Keratinocyte (primary cell): ENCODE measurements around the gene NOS1AP. TPM values are rescaled to one million over a fixed set of nuclear protein-coding genes. Genes with fewer than 3 reads are reported as not detected.

ENCODE experiments used
- DNase-seq: peaks from one replicate; pipeline ENCODE4 v3.0.0-alpha.2; 2011; ENCODE audit warnings: low read depth, missing footprints, low spot score
- FAIRE-seq: peaks from 2 replicates; lab custom pipeline; 2011; peaks lifted over from hg19 to GRCh38; lab: Jason Lieb, UNC
- H2AFZ ChIP-seq: 2 replicates; pipeline ENCODE4 v1.6.0; 2012; ENCODE audit warnings: low read length, control low read depth, inconsistent platforms; ENCODE audit not compliant: control insufficient read depth
- H3K27ac ChIP-seq: 2 replicates; pipeline ENCODE4 v1.5.1; 2011; ENCODE audit warnings: low read length; ENCODE audit not compliant: control insufficient read depth, insufficient read depth
- H3K27me3 ChIP-seq: 3 replicates; pipeline ENCODE4 v1.6.0; 2011; ENCODE audit warnings: low read length; ENCODE audit not compliant: control insufficient read depth, insufficient read depth; ENCODE audit errors: extremely low read depth
- H3K36me3 ChIP-seq, 2 experiments: 2 replicates in 1 of 2; 3 replicates in 1 of 2; pipeline ENCODE4 v1.5.1; 2011; ENCODE audit warnings: low read length in 2 of 2, mild to moderate bottlenecking in 1 of 2; ENCODE audit not compliant: control insufficient read depth in 2 of 2, insufficient read depth in 2 of 2; ENCODE audit errors: extremely low read depth in 1 of 2
- H3K4me1 ChIP-seq: 3 replicates; pipeline ENCODE4 v1.5.1; 2011; ENCODE audit warnings: low read length; ENCODE audit not compliant: control insufficient read depth, insufficient read depth; ENCODE audit errors: extremely low read depth
- H3K4me2 ChIP-seq: 3 replicates; pipeline ENCODE4 v1.6.0; 2011; ENCODE audit warnings: low read depth, low read length; ENCODE audit not compliant: control insufficient read depth, insufficient read depth; ENCODE audit errors: extremely low read depth
- H3K4me3 ChIP-seq, 3 experiments: fragments of 200-600 bp in 1 of 3; sonication (generic) in 1 of 3; 2 replicates in 2 of 3; 3 replicates in 1 of 3; pipeline ENCODE4 v1.5.1; 2011 to 2016; ENCODE audit warnings: low read length in 3 of 3, mild to moderate bottlenecking in 3 of 3, control low read depth in 2 of 3, inconsistent platforms in 1 of 3, low read depth in 1 of 3, mixed read lengths in 1 of 3, mixed run types in 1 of 3, moderate library complexity in 1 of 3; ENCODE audit not compliant: control insufficient read depth in 2 of 3, insufficient read depth in 2 of 3; ENCODE audit errors: extremely low read depth in 1 of 3
- H3K79me2 ChIP-seq: 2 replicates; pipeline ENCODE4 v1.6.0; 2012; ENCODE audit warnings: low read length; ENCODE audit not compliant: control insufficient read depth, insufficient read depth
- H3K9ac ChIP-seq: 3 replicates; pipeline ENCODE4 v1.6.0; 2011; ENCODE audit warnings: low read length; ENCODE audit not compliant: control insufficient read depth, insufficient read depth; ENCODE audit errors: extremely low read depth
- H3K9me1 ChIP-seq: 3 replicates; pipeline ENCODE4 v1.6.0; 2011; ENCODE audit warnings: low read length; ENCODE audit not compliant: control insufficient read depth, insufficient read depth; ENCODE audit errors: extremely low read depth
- H3K9me3 ChIP-seq: 2 replicates; pipeline ENCODE4 v1.5.1; 2012; ENCODE audit warnings: low read depth, low read length; ENCODE audit not compliant: control insufficient read depth
- H4K20me1 ChIP-seq: 3 replicates; pipeline ENCODE4 v1.6.0; 2011; ENCODE audit warnings: low read length; ENCODE audit not compliant: control insufficient read depth, insufficient read depth; ENCODE audit errors: extremely low read depth
- EZH2 ChIP-seq: IDR thresholded peaks from one replicate; pipeline ENCODE4 v1.6.1; 2012; ENCODE audit warnings: inconsistent platforms, mild to moderate bottlenecking, low read length, moderate library complexity
- dilution Hi-C: fragments of 300-500 bp; cut with MboI; formaldehyde crosslinking; loops from one replicate; pipeline ENCODE4 v1.7.0; 2020; ENCODE audit warnings: low sequenced_read_pairs; ENCODE audit not compliant: extremely low pct_ligation_motif_present
- polyA plus RNA-seq, 5 experiments: library from polyadenylated mRNA; depleted of rRNA in 3 of 5; stranded (reverse) in 3 of 5; stranded (forward) in 1 of 5; unstranded in 1 of 5; fragments of >200 nt; gene quantifications; 1 replicate in 1 of 5; 2 replicates in 3 of 5; 3 replicates in 1 of 5; pipeline versions ENCODE4 v1.2.1 to v1.2.3, GENCODE V29; 2011 to 2012; ENCODE audit warnings: missing spikeins in 2 of 5, low read depth in 1 of 5, low replicate concordance in 1 of 5
- TF ChIP-seq, protein P1 (sequence below), 3 experiments: IDR thresholded peaks in 1 of 3; conservative IDR thresholded peaks in 1 of 3; optimal IDR thresholded peaks in 1 of 3; 2 replicates in 2 of 3; 3 replicates in 1 of 3; pipeline versions ENCODE3 to v1.5.1; 2011; ENCODE audit warnings: low read length in 3 of 3, mild to moderate bottlenecking in 3 of 3, moderate library complexity in 2 of 3, control low read depth in 1 of 3, inconsistent platforms in 1 of 3; ENCODE audit not compliant: insufficient read depth in 2 of 3; ENCODE audit errors: extremely low read depth in 1 of 3

NOS1AP gene
- polyA plus RNA-seq, 1 donor (not counting 4 experiments of a cell fraction or from before 2014, with no cell fraction given): not detected

DNA sequence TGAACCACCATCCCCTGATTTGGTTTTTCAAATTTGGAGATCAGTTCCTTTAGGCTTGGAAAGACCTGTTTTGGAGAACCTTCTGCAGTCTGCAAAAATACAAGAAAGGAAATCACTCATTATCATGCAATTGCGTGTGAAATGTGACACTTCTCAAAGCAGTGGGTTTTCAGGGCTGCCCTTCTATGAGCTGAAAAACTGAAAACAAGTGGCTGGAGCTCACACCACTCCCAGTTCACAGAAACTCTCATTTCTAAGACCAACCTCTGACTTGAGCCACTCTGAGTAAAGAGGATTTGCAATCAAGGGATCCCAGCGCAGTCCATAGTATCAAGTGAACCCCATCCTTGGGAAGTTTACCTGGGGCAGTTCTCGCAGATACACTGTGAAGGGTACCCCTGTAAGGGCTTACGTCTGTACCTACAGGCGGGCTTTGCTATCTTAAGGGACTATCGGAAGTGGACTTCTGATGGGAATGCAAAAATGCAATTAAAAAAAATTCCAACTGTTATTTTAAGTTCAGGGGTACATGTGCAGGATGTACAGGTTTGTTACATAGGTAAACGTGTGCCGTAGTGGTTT, 329.6 kb downstream of the NOS1AP start:
- no peak for DNase-seq
- Histone ChIP-seq H3K4me1 (no peaks in the 10 kb centered on the region), H3K4me2 (no peak overlapping the region), H2AFZ (no peak overlapping the region), H4K20me1 (no peaks in the 10 kb centered on the region), H3K27me3 (peaks cover 7% of the 10 kb centered on the region), H3K9me1 (no peaks in the 10 kb centered on the region), H3K36me3 (no peaks in the 10 kb centered on the region), H3K9ac (no peak overlapping the region), H3K4me3 (no peak overlapping the region), H3K27ac (no peak overlapping the region), H3K9me3 (no peaks in the 10 kb centered on the region), H3K79me2 (no peaks in the 10 kb centered on the region)
- FAIRE-seq: no peak
- TF ChIP-seq EZH2: no peak
- TF ChIP-seq, protein P1, sequence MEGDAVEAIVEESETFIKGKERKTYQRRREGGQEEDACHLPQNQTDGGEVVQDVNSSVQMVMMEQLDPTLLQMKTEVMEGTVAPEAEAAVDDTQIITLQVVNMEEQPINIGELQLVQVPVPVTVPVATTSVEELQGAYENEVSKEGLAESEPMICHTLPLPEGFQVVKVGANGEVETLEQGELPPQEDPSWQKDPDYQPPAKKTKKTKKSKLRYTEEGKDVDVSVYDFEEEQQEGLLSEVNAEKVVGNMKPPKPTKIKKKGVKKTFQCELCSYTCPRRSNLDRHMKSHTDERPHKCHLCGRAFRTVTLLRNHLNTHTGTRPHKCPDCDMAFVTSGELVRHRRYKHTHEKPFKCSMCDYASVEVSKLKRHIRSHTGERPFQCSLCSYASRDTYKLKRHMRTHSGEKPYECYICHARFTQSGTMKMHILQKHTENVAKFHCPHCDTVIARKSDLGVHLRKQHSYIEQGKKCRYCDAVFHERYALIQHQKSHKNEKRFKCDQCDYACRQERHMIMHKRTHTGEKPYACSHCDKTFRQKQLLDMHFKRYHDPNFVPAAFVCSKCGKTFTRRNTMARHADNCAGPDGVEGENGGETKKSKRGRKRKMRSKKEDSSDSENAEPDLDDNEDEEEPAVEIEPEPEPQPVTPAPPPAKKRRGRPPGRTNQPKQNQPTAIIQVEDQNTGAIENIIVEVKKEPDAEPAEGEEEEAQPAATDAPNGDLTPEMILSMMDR (optimal IDR thresholded peaks at IDR 0.05 in 1 of 3, IDR thresholded peaks at IDR 0.05 in 1 of 3, conservative IDR thresholded peaks at IDR 0.05 in 1 of 3; ENCODE audit: extremely low read depth in 1 of 3, insufficient read depth in 2 of 3, low read length in 3 of 3): no peak
- dilution Hi-C loops: no loop called here

DNA sequence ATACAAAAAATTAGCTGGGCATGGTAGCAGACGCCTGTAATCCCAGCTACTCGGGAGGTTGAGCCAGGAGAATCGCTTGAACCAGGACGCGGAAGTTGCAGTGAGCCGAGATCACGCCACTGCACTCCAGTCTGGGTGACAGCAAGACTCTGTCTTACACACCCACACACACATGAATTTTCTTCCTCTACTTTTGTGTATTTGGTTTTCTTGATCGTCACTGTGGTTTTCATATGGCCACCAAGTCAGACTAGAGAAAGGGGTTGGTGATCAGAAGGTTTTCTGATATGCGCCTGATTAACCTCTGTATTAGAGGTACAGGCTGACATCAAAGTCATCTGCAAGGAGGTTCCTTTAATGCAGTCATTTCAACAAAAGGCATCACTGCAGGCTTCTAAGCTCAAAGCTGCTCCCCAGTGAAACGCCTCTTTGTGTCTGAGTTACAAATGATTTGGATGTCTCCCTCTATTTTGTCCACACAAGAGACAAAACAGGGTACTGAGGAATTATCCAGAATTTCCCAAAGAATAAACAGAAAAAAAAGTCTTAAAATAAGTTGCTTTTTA, 331.4 kb downstream of the NOS1AP start:
- FAIRE-seq (no peak), DNase-seq (no peak)
- H4K20me1 ChIP-seq: no peaks in the 10 kb centered on the region
- no peak overlapping the region for H3K27ac ChIP-seq
- H3K79me2 ChIP-seq: no peaks in the 10 kb centered on the region
- H3K36me3 ChIP-seq: no peaks in the 10 kb centered on the region
- H2AFZ ChIP-seq: no peak overlapping the region
- H3K4me3 ChIP-seq: no peak overlapping the region
- dilution Hi-C loops: no loop called here
- H3K4me2 ChIP-seq: no peak overlapping the region
- H3K27me3 ChIP-seq: peaks cover 7% of the 10 kb centered on the region
- no peaks in the 10 kb centered on the region for H3K9me3 ChIP-seq
- H3K9me1 ChIP-seq: no peaks in the 10 kb centered on the region
- TF ChIP-seq EZH2: no peak
- TF ChIP-seq, protein P1 (optimal IDR thresholded peaks at IDR 0.05 in 1 of 3, IDR thresholded peaks at IDR 0.05 in 1 of 3, conservative IDR thresholded peaks at IDR 0.05 in 1 of 3; ENCODE audit: extremely low read depth in 1 of 3, insufficient read depth in 2 of 3, low read length in 3 of 3): no peak
- no peak overlapping the region for H3K9ac ChIP-seq
- peaks cover 3% of the 10 kb centered on the region for H3K4me1 ChIP-seq
